H1 (cell line): ENCODE results near the gene DTX2. TPM values are rescaled to one million over a fixed set of nuclear protein-coding genes. Genes with fewer than 3 reads are reported as not detected.

Source experiments
- CTCF ChIA-PET: fragments of 300-600 bp; sonication (Branson Sonifier 250); formaldehyde crosslinking; loops from one replicate; lab custom pipeline; 2021; ENCODE audit not compliant: partially characterized antibody; lab: Charles Lee
- POLR2A ChIA-PET: fragments of 300-600 bp; sonication (Branson Sonifier 250); formaldehyde crosslinking; loops from one replicate; lab custom pipeline; 2021; ENCODE audit warnings: inconsistent platforms; ENCODE audit not compliant: partially characterized antibody; lab: Charles Lee
- DNase-seq, 2 experiments: peaks; one replicate each; pipeline versions ENCODE4 v3.0.0 to v3.0.0-alpha.2; 2010 to 2022; ENCODE audit warnings: low spot score in 2 of 2, low read depth in 1 of 2, mixed read lengths in 1 of 2
- FAIRE-seq: peaks from 2 replicates; lab custom pipeline; 2011; peaks lifted over from hg19 to GRCh38; lab: Jason Lieb, UNC
- H2AFZ ChIP-seq: 2 replicates; pipeline ENCODE4 v1.8.1; 2012; ENCODE audit warnings: low read length, inconsistent platforms
- H2AK5ac ChIP-seq: 2 replicates; pipeline ENCODE4 v1.6.1; 2013; ENCODE audit warnings: low read depth, low read length
- H2BK120ac ChIP-seq: replicated peaks from 2 replicates; pipeline ENCODE3; 2013; ENCODE audit warnings: low read depth, low read length, inconsistent platforms
- H2BK12ac ChIP-seq: 2 replicates; pipeline ENCODE4 v1.6.1; 2013; ENCODE audit warnings: low read depth, low read length
- H2BK15ac ChIP-seq: 2 replicates; pipeline ENCODE4 v1.6.1; 2013; ENCODE audit warnings: low read length
- H2BK20ac ChIP-seq: 2 replicates; pipeline ENCODE4 v1.6.1; 2013; ENCODE audit warnings: low read length
- H2BK5ac ChIP-seq: 2 replicates; pipeline ENCODE4 v1.6.1; 2013; ENCODE audit warnings: low read depth, low read length
- H3K14ac ChIP-seq: 2 replicates; pipeline ENCODE4 v1.6.1; 2013; ENCODE audit warnings: inconsistent platforms; ENCODE audit not compliant: insufficient read length
- H3K18ac ChIP-seq: 2 replicates; pipeline ENCODE4 v1.6.1; 2013; ENCODE audit warnings: low read length; ENCODE audit errors: extremely low read depth
- H3K23ac ChIP-seq: 2 replicates; pipeline ENCODE4 v1.6.1; 2013; ENCODE audit warnings: inconsistent platforms; ENCODE audit not compliant: insufficient read length
- H3K23me2 ChIP-seq: 2 replicates; pipeline ENCODE4 v1.6.1; 2013; ENCODE audit warnings: low read depth, low read length
- H3K27ac ChIP-seq: 2 replicates; pipeline ENCODE4 v1.6.1; 2011; ENCODE audit warnings: low read depth, low read length, inconsistent platforms
- H3K27me3 ChIP-seq, 4 experiments: replicated peaks in 1 of 4; 1 replicate in 1 of 4; 2 replicates in 3 of 4; pipeline versions ENCODE4 v1.6.1 to v1.8.1; 2011 to 2013; ENCODE audit warnings: low read length in 3 of 4, mild to moderate bottlenecking in 3 of 4, inconsistent platforms in 2 of 4, mixed read lengths in 2 of 4, moderate library complexity in 1 of 4; ENCODE audit not compliant: control insufficient read depth in 3 of 4, insufficient read depth in 3 of 4; ENCODE audit errors: extremely low read depth in 1 of 4
- H3K36me3 ChIP-seq, 4 experiments: 2 replicates each; pipeline versions ENCODE4 v1.6.1 to v1.8.1; 2011 to 2013; ENCODE audit warnings: mild to moderate bottlenecking in 4 of 4, low read length in 3 of 4, moderate library complexity in 2 of 4, control low read depth in 1 of 4, inconsistent platforms in 1 of 4; ENCODE audit not compliant: insufficient read depth in 4 of 4, control insufficient read depth in 2 of 4
- H3K4ac ChIP-seq: replicated peaks from 2 replicates; pipeline ENCODE3; 2013; ENCODE audit warnings: low read length, low read depth, mixed read lengths, inconsistent platforms; ENCODE audit not compliant: insufficient read length
- H3K4me1 ChIP-seq, 4 experiments: replicated peaks in 1 of 4; 1 replicate in 1 of 4; 2 replicates in 3 of 4; pipeline versions ENCODE4 v1.6.1 to v1.8.1; 2011 to 2013; ENCODE audit warnings: low read length in 3 of 4, inconsistent platforms in 2 of 4, mixed read lengths in 1 of 4; ENCODE audit not compliant: insufficient read depth in 4 of 4, control insufficient read depth in 3 of 4
- H3K4me2 ChIP-seq, 2 experiments: 2 replicates each; pipeline versions ENCODE4 v1.6.1 to v1.8.1; 2011 to 2013; ENCODE audit warnings: low read depth in 2 of 2, low read length in 2 of 2, control low read depth in 1 of 2, inconsistent platforms in 1 of 2, mild to moderate bottlenecking in 1 of 2; ENCODE audit not compliant: insufficient read depth in 1 of 2
- H3K4me3 ChIP-seq, 4 experiments: fragments of 200-600, 300-600 bp in 1 of 4; sonication (generic), shearing (Covaris generic), sonication (Bioruptor Twin) in 1 of 4; 2 replicates each; pipeline versions ENCODE4 v1.5.1 to v1.8.1; 2011 to 2016; ENCODE audit warnings: low read length in 4 of 4, low read depth in 3 of 4, control low read depth in 2 of 4, inconsistent platforms in 2 of 4, mild to moderate bottlenecking in 2 of 4, mixed read lengths in 1 of 4, moderate library complexity in 1 of 4; ENCODE audit not compliant: insufficient read depth in 2 of 4; ENCODE audit errors: extremely low read depth in 1 of 4
- H3K56ac ChIP-seq: replicated peaks from 2 replicates; pipeline ENCODE3; 2013; ENCODE audit warnings: low read depth, mild to moderate bottlenecking, mixed read lengths, low read length, inconsistent platforms; ENCODE audit not compliant: insufficient read length
- H3K79me1 ChIP-seq: 2 replicates; pipeline ENCODE4 v1.6.1; 2013; ENCODE audit warnings: low read depth, low read length, control low read depth
- H3K79me2 ChIP-seq, 2 experiments: 2 replicates each; pipeline versions ENCODE4 v1.6.1 to v1.8.1; 2012 to 2013; ENCODE audit warnings: low read length in 2 of 2, mild to moderate bottlenecking in 2 of 2, inconsistent platforms in 1 of 2; ENCODE audit not compliant: insufficient read depth in 2 of 2, control insufficient read depth in 1 of 2
- H3K9ac ChIP-seq, 4 experiments: replicated peaks in 1 of 4; 1 replicate in 1 of 4; 2 replicates in 3 of 4; pipeline versions ENCODE4 v1.6.1 to v1.8.1; 2011 to 2013; ENCODE audit warnings: low read depth in 3 of 4, low read length in 3 of 4, control low read depth in 2 of 4, mild to moderate bottlenecking in 2 of 4, moderate library complexity in 2 of 4, inconsistent platforms in 1 of 4; ENCODE audit errors: extremely low read depth in 1 of 4
- H3K9me3 ChIP-seq, 2 experiments: 2 replicates each; pipeline versions ENCODE4 v1.6.1 to v1.8.1; 2012 to 2013; ENCODE audit warnings: mild to moderate bottlenecking in 2 of 2, moderate library complexity in 2 of 2, control low read depth in 1 of 2, inconsistent platforms in 1 of 2, low read depth in 1 of 2, low read length in 1 of 2, mixed read lengths in 1 of 2; ENCODE audit not compliant: insufficient read depth in 2 of 2
- H4K20me1 ChIP-seq, 2 experiments: replicated peaks in 1 of 2; 2 replicates each; pipeline versions ENCODE3 to v1.8.1; 2011 to 2013; ENCODE audit warnings: inconsistent platforms in 2 of 2, low read length in 2 of 2, mild to moderate bottlenecking in 1 of 2; ENCODE audit not compliant: insufficient read depth in 2 of 2, control insufficient read depth in 1 of 2
- H4K5ac ChIP-seq: 2 replicates; pipeline ENCODE4 v1.6.1; 2013; ENCODE audit warnings: low read length, low read depth, mixed read lengths, inconsistent platforms; ENCODE audit not compliant: insufficient read length
- H4K8ac ChIP-seq: 2 replicates; pipeline ENCODE4 v1.8.0; 2013; ENCODE audit warnings: mild to moderate bottlenecking, moderate library complexity, low read length, inconsistent platforms; ENCODE audit not compliant: insufficient read depth; ENCODE audit errors: extremely low read depth
- H4K91ac ChIP-seq: replicated peaks from 2 replicates; pipeline ENCODE3; 2013; ENCODE audit warnings: low read length, mixed read lengths, inconsistent platforms; ENCODE audit not compliant: insufficient read length
- CBX5 ChIP-seq: fragments of 300-800, 300-1000 bp; sonication (generic); IDR thresholded peaks from 2 replicates; pipeline ENCODE4 v1.7.1; 2016; ENCODE audit warnings: antibody characterized with exemption, low read length, low read depth
- GTF2F1 ChIP-seq: IDR thresholded peaks from 2 replicates; pipeline ENCODE4 v1.6.1; 2012; ENCODE audit warnings: low read depth, low read length, improper control_type of control experiment, borderline replicate concordance
- HDAC2 ChIP-seq, 2 experiments: fragments of 300-600 bp in 1 of 2; sonication (generic) in 1 of 2; IDR thresholded peaks; 2 replicates each; pipeline ENCODE4 v1.6.1; 2011 to 2012; ENCODE audit warnings: low read depth in 2 of 2, low read length in 2 of 2, mild to moderate bottlenecking in 2 of 2, moderate library complexity in 2 of 2, borderline replicate concordance in 1 of 2, inconsistent platforms in 1 of 2
- JUN ChIP-seq: IDR thresholded peaks from 2 replicates; pipeline ENCODE4 v1.6.1; 2011; ENCODE audit warnings: low read depth, mild to moderate bottlenecking, improper control_type of control experiment, low read length
- MAFK ChIP-seq: IDR thresholded peaks from 2 replicates; pipeline ENCODE4 v1.6.1; 2012; ENCODE audit warnings: low read depth, mild to moderate bottlenecking, improper control_type of control experiment, low read length
- NRF1 ChIP-seq: IDR thresholded peaks from 2 replicates; pipeline ENCODE4 v1.6.1; 2011; ENCODE audit warnings: mild to moderate bottlenecking, low read depth, low read length, improper control_type of control experiment
- RNF2 ChIP-seq: fragments of 200-900, 300-1000 bp; sonication (generic); IDR thresholded peaks from 2 replicates; pipeline ENCODE4 v1.7.1; 2016; ENCODE audit warnings: borderline replicate concordance, low read depth, mild to moderate bottlenecking, antibody characterized with exemption, low read length; ENCODE audit not compliant: poor library complexity, severe bottlenecking; ENCODE audit errors: missing control alignments
- RXRA ChIP-seq: IDR thresholded peaks from 2 replicates; pipeline ENCODE4 v1.6.1; 2011; ENCODE audit warnings: low read depth, mild to moderate bottlenecking, low read length, moderate library complexity; ENCODE audit not compliant: insufficient read depth
- SIN3A ChIP-seq, 2 experiments: IDR thresholded peaks in 1 of 2; conservative IDR thresholded peaks in 1 of 2; 2 replicates each; pipeline ENCODE4 v1.6.1; 2011 to 2012; ENCODE audit warnings: low read length in 2 of 2, improper control_type of control experiment in 1 of 2, low read depth in 1 of 2, mild to moderate bottlenecking in 1 of 2
- SRF ChIP-seq: IDR thresholded peaks from 2 replicates; pipeline ENCODE4 v1.6.1; 2011; ENCODE audit warnings: mild to moderate bottlenecking, low read depth, low read length, moderate library complexity
- WGBS, 2 experiments: shearing (Covaris generic) in 1 of 2; methylation state at CpG; one replicate each; pipeline versions ENCODE4 v1.1.6 to v1.1.7; 2013 to 2015; ENCODE audit warnings: low lambda C conversion rate in 2 of 2, mixed read lengths in 2 of 2, inconsistent platforms in 1 of 2, low coverage in 1 of 2, missing lambda C conversion rate in 1 of 2; ENCODE audit not compliant: insufficient replicate concordance in 2 of 2, insufficient coverage in 1 of 2, insufficient read length in 1 of 2; ENCODE audit errors: extremely low coverage in 1 of 2, missing lambda C conversion rate in 1 of 2; 5-methylcytosine and 5-hydroxymethylcytosine counted together
- polyA plus RNA-seq, 7 experiments: library from polyadenylated mRNA; depleted of rRNA in 3 of 7; stranded (reverse) in 5 of 7; unstranded in 2 of 7; fragments of >200 nt in 5 of 7; fragments of 200-250 nt in 2 of 7; gene quantifications; 1 replicate in 5 of 7; 2 replicates in 1 of 7; 4 replicates in 1 of 7; pipeline versions ENCODE4 v1.2.1 to v1.2.3, GENCODE V29; 2011 to 2013; ENCODE audit warnings: missing spikeins in 2 of 7, mixed read lengths in 2 of 7
- total RNA-seq: library from RNA; stranded (reverse); fragmentation: NEBNext Ultra II Directional; extraction: Animal tissue kit (Norgen Biotek cat#: 25700); gene quantifications from 2 replicates; pipeline ENCODE4 v1.2.1, GENCODE V29; 2021

DTX2 gene
- total and polyA plus RNA-seq, 2 of the 8 experiments (the other 6 are each of a cell fraction or from before 2014, with no cell fraction given): 37.4 to 59.1 TPM

DNA sequence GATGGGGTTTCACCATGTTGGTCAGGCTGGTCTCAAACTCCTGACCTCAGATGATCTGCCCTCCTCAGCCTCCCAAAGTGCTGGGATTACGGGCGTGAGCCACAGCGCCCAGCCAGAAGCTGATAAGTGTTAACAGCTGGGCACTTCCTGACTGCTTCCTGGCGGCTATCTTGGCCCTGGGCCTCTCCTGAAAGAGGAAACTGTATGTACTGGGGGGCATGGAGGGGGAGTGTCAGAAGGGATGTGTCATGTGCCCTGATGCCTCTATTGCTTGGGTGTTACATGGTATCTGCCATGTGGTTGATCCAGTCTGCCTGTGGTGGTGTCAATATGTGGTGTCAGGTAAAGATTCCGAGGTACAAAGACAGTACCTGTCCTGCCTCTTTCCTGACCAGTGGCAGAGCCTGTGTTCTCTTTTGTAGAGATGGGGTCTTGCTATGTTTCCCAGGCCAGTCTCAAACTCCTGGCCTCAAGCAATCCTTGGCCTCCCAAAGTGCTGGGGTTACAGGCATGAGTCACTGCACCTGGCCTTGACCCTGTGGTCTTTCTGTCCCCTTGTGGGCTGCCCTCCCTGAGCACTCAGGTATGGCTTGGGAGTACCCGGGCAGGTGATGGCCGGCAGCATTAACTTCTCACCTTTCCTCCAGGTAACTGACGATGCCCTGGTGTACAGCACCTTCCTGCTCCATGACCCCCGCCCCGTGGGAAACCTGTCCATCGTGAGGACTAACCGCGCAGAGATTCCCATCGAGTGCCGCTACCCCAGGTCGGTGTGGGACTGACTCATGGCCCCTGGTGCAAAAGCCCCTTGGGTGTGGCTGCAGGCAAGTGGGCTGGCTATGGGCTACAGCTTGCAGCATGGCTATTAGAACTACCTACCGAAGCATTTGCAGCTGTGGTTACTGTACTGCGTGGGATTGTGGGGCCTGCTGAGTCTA, 32.4 kb upstream of the DTX2 start:
- H3K27ac ChIP-seq: no peak overlapping the region; the same call in 1 of the 2 replicates
- no peak overlapping the region for H3K23ac ChIP-seq
- H3K27me3 ChIP-seq: no peaks in the 10 kb centered on the region
- no peak overlapping the region for H3K4me2 ChIP-seq
- POLR2A ChIA-PET: interaction anchor here (0.6 to 1.9 kb wide), 2 partner anchors 10 to 132 kb away, joined by 3 to 8 read pairs; no protein-coding TSS in a partner anchor
- H3K23me2 ChIP-seq: no peaks in the 10 kb centered on the region
- H3K18ac ChIP-seq: no peak overlapping the region
- no peaks in the 10 kb centered on the region for H3K36me3 ChIP-seq
- H3K9ac ChIP-seq: no peak overlapping the region
- 0 out of 2 replicates have a peak overlapping the region, but pooled peaks have one; percentile 82 for H2AK5ac ChIP-seq
- H3K4ac ChIP-seq: no peak overlapping the region
- H4K20me1 ChIP-seq: no peaks in the 10 kb centered on the region
- no peaks in the 10 kb centered on the region; the same call in 1 of the 2 replicates for H3K79me1 ChIP-seq
- no peak overlapping the region for H4K5ac ChIP-seq
- H2BK12ac ChIP-seq: 0 out of 2 replicates have a peak overlapping the region, but pooled peaks have one; percentile 7
- H2AFZ ChIP-seq: no peak overlapping the region
- H4K8ac ChIP-seq: no peak overlapping the region
- H3K14ac ChIP-seq: no peak overlapping the region
- 93% methylated on average over 18 of the region's 18 CpGs; no CpG with 5 or more reads in 1 of the 2 experiments for WGBS, 2 experiments
- 0 out of 2 replicates have a peak overlapping the region, but pooled peaks have one; percentile 72 for H2BK20ac ChIP-seq
- H3K9me3 ChIP-seq: no peaks in the 10 kb centered on the region
- H3K56ac ChIP-seq: no peak overlapping the region
- H2BK15ac ChIP-seq: peak overlapping the region; percentile 97; the same call in 1 of the 2 replicates
- H2BK120ac ChIP-seq: no peak overlapping the region
- CTCF ChIA-PET: interaction anchor here (0.7 to 0.9 kb wide), 2 partner anchors 23 to 65 kb away, joined by 3 to 5 read pairs; no protein-coding TSS in a partner anchor
- DNase-seq: no peak
- no peaks in the 10 kb centered on the region for H3K79me2 ChIP-seq
- H4K91ac ChIP-seq: no peak overlapping the region
- H3K4me3 ChIP-seq: no peak overlapping the region
- no peak for FAIRE-seq
- peaks cover 0 to 3% (median 0%) of the 10 kb centered on the region in 4 experiments; a peak in 2 of 7 replicates for H3K4me1 ChIP-seq
- peak overlapping the region; percentile 22; the same call in 1 of the 2 replicates for H2BK5ac ChIP-seq
- no peak for TF ChIP-seq CBX5
- no peak for TF ChIP-seq SRF
- TF ChIP-seq MAFK: no peak
- TF ChIP-seq JUN: no peak
- no peak for TF ChIP-seq RXRA
- no peak for TF ChIP-seq GTF2F1
- no peak for TF ChIP-seq NRF1
- TF ChIP-seq HDAC2 (IDR thresholded peaks at IDR 0.05; ENCODE audit: borderline replicate concordance in 1 of 2, low read depth in 2 of 2, low read length in 2 of 2): no peak
- TF ChIP-seq RNF2: no peak
- no peak for TF ChIP-seq SIN3A (conservative IDR thresholded peaks at IDR 0.05 in 1 of 2, IDR thresholded peaks at IDR 0.05 in 1 of 2; ENCODE audit: low read depth in 1 of 2, low read length in 2 of 2)
